H1 (cell line): ENCODE results near the gene MZT2A. TPM values are rescaled to one million over a fixed set of nuclear protein-coding genes. Genes with fewer than 3 reads are reported as not detected.
"Not testable (repeated sequence)": the region's sequence is repeated elsewhere in the genome, so short reads cannot be mapped to it uniquely, and the experiment has no call there.

Experiments
- CTCF ChIA-PET: fragments of 300-600 bp; sonication (Branson Sonifier 250); formaldehyde crosslinking; loops from one replicate; lab custom pipeline; 2021; ENCODE audit not compliant: partially characterized antibody; lab: Charles Lee
- POLR2A ChIA-PET: fragments of 300-600 bp; sonication (Branson Sonifier 250); formaldehyde crosslinking; loops from one replicate; lab custom pipeline; 2021; ENCODE audit warnings: inconsistent platforms; ENCODE audit not compliant: partially characterized antibody; lab: Charles Lee
- DNase-seq, 2 experiments: peaks; one replicate each; pipeline versions ENCODE4 v3.0.0 to v3.0.0-alpha.2; 2010 to 2022; ENCODE audit warnings: low spot score in 2 of 2, low read depth in 1 of 2, mixed read lengths in 1 of 2
- FAIRE-seq: peaks from 2 replicates; lab custom pipeline; 2011; peaks lifted over from hg19 to GRCh38; lab: Jason Lieb, UNC
- H2AFZ ChIP-seq: 2 replicates; pipeline ENCODE4 v1.8.1; 2012; ENCODE audit warnings: low read length, inconsistent platforms
- H2AK5ac ChIP-seq: 2 replicates; pipeline ENCODE4 v1.6.1; 2013; ENCODE audit warnings: low read depth, low read length
- H2BK120ac ChIP-seq: replicated peaks from 2 replicates; pipeline ENCODE3; 2013; ENCODE audit warnings: low read depth, low read length, inconsistent platforms
- H2BK12ac ChIP-seq: 2 replicates; pipeline ENCODE4 v1.6.1; 2013; ENCODE audit warnings: low read depth, low read length
- H2BK15ac ChIP-seq: 2 replicates; pipeline ENCODE4 v1.6.1; 2013; ENCODE audit warnings: low read length
- H2BK20ac ChIP-seq: 2 replicates; pipeline ENCODE4 v1.6.1; 2013; ENCODE audit warnings: low read length
- H2BK5ac ChIP-seq: 2 replicates; pipeline ENCODE4 v1.6.1; 2013; ENCODE audit warnings: low read depth, low read length
- H3K14ac ChIP-seq: 2 replicates; pipeline ENCODE4 v1.6.1; 2013; ENCODE audit warnings: inconsistent platforms; ENCODE audit not compliant: insufficient read length
- H3K18ac ChIP-seq: 2 replicates; pipeline ENCODE4 v1.6.1; 2013; ENCODE audit warnings: low read length; ENCODE audit errors: extremely low read depth
- H3K23ac ChIP-seq: 2 replicates; pipeline ENCODE4 v1.6.1; 2013; ENCODE audit warnings: inconsistent platforms; ENCODE audit not compliant: insufficient read length
- H3K23me2 ChIP-seq: 2 replicates; pipeline ENCODE4 v1.6.1; 2013; ENCODE audit warnings: low read depth, low read length
- H3K27ac ChIP-seq: 2 replicates; pipeline ENCODE4 v1.6.1; 2011; ENCODE audit warnings: low read depth, low read length, inconsistent platforms
- H3K27me3 ChIP-seq, 4 experiments: replicated peaks in 1 of 4; 1 replicate in 1 of 4; 2 replicates in 3 of 4; pipeline versions ENCODE4 v1.6.1 to v1.8.1; 2011 to 2013; ENCODE audit warnings: low read length in 3 of 4, mild to moderate bottlenecking in 3 of 4, inconsistent platforms in 2 of 4, mixed read lengths in 2 of 4, moderate library complexity in 1 of 4; ENCODE audit not compliant: control insufficient read depth in 3 of 4, insufficient read depth in 3 of 4; ENCODE audit errors: extremely low read depth in 1 of 4
- H3K36me3 ChIP-seq, 4 experiments: 2 replicates each; pipeline versions ENCODE4 v1.6.1 to v1.8.1; 2011 to 2013; ENCODE audit warnings: mild to moderate bottlenecking in 4 of 4, low read length in 3 of 4, moderate library complexity in 2 of 4, control low read depth in 1 of 4, inconsistent platforms in 1 of 4; ENCODE audit not compliant: insufficient read depth in 4 of 4, control insufficient read depth in 2 of 4
- H3K4ac ChIP-seq: replicated peaks from 2 replicates; pipeline ENCODE3; 2013; ENCODE audit warnings: low read length, low read depth, mixed read lengths, inconsistent platforms; ENCODE audit not compliant: insufficient read length
- H3K4me1 ChIP-seq, 4 experiments: replicated peaks in 1 of 4; 1 replicate in 1 of 4; 2 replicates in 3 of 4; pipeline versions ENCODE4 v1.6.1 to v1.8.1; 2011 to 2013; ENCODE audit warnings: low read length in 3 of 4, inconsistent platforms in 2 of 4, mixed read lengths in 1 of 4; ENCODE audit not compliant: insufficient read depth in 4 of 4, control insufficient read depth in 3 of 4
- H3K4me2 ChIP-seq, 2 experiments: 2 replicates each; pipeline versions ENCODE4 v1.6.1 to v1.8.1; 2011 to 2013; ENCODE audit warnings: low read depth in 2 of 2, low read length in 2 of 2, control low read depth in 1 of 2, inconsistent platforms in 1 of 2, mild to moderate bottlenecking in 1 of 2; ENCODE audit not compliant: insufficient read depth in 1 of 2
- H3K4me3 ChIP-seq, 4 experiments: fragments of 200-600, 300-600 bp in 1 of 4; sonication (generic), shearing (Covaris generic), sonication (Bioruptor Twin) in 1 of 4; 2 replicates each; pipeline versions ENCODE4 v1.5.1 to v1.8.1; 2011 to 2016; ENCODE audit warnings: low read length in 4 of 4, low read depth in 3 of 4, control low read depth in 2 of 4, inconsistent platforms in 2 of 4, mild to moderate bottlenecking in 2 of 4, mixed read lengths in 1 of 4, moderate library complexity in 1 of 4; ENCODE audit not compliant: insufficient read depth in 2 of 4; ENCODE audit errors: extremely low read depth in 1 of 4
- H3K56ac ChIP-seq: replicated peaks from 2 replicates; pipeline ENCODE3; 2013; ENCODE audit warnings: low read depth, mild to moderate bottlenecking, mixed read lengths, low read length, inconsistent platforms; ENCODE audit not compliant: insufficient read length
- H3K79me1 ChIP-seq: 2 replicates; pipeline ENCODE4 v1.6.1; 2013; ENCODE audit warnings: low read depth, low read length, control low read depth
- H3K79me2 ChIP-seq, 2 experiments: 2 replicates each; pipeline versions ENCODE4 v1.6.1 to v1.8.1; 2012 to 2013; ENCODE audit warnings: low read length in 2 of 2, mild to moderate bottlenecking in 2 of 2, inconsistent platforms in 1 of 2; ENCODE audit not compliant: insufficient read depth in 2 of 2, control insufficient read depth in 1 of 2
- H3K9ac ChIP-seq, 4 experiments: replicated peaks in 1 of 4; 1 replicate in 1 of 4; 2 replicates in 3 of 4; pipeline versions ENCODE4 v1.6.1 to v1.8.1; 2011 to 2013; ENCODE audit warnings: low read depth in 3 of 4, low read length in 3 of 4, control low read depth in 2 of 4, mild to moderate bottlenecking in 2 of 4, moderate library complexity in 2 of 4, inconsistent platforms in 1 of 4; ENCODE audit errors: extremely low read depth in 1 of 4
- H3K9me3 ChIP-seq, 2 experiments: 2 replicates each; pipeline versions ENCODE4 v1.6.1 to v1.8.1; 2012 to 2013; ENCODE audit warnings: mild to moderate bottlenecking in 2 of 2, moderate library complexity in 2 of 2, control low read depth in 1 of 2, inconsistent platforms in 1 of 2, low read depth in 1 of 2, low read length in 1 of 2, mixed read lengths in 1 of 2; ENCODE audit not compliant: insufficient read depth in 2 of 2
- H4K20me1 ChIP-seq, 2 experiments: replicated peaks in 1 of 2; 2 replicates each; pipeline versions ENCODE3 to v1.8.1; 2011 to 2013; ENCODE audit warnings: inconsistent platforms in 2 of 2, low read length in 2 of 2, mild to moderate bottlenecking in 1 of 2; ENCODE audit not compliant: insufficient read depth in 2 of 2, control insufficient read depth in 1 of 2
- H4K5ac ChIP-seq: 2 replicates; pipeline ENCODE4 v1.6.1; 2013; ENCODE audit warnings: low read length, low read depth, mixed read lengths, inconsistent platforms; ENCODE audit not compliant: insufficient read length
- H4K8ac ChIP-seq: 2 replicates; pipeline ENCODE4 v1.8.0; 2013; ENCODE audit warnings: mild to moderate bottlenecking, moderate library complexity, low read length, inconsistent platforms; ENCODE audit not compliant: insufficient read depth; ENCODE audit errors: extremely low read depth
- H4K91ac ChIP-seq: replicated peaks from 2 replicates; pipeline ENCODE3; 2013; ENCODE audit warnings: low read length, mixed read lengths, inconsistent platforms; ENCODE audit not compliant: insufficient read length
- WGBS, 2 experiments: shearing (Covaris generic) in 1 of 2; methylation state at CpG; one replicate each; pipeline versions ENCODE4 v1.1.6 to v1.1.7; 2013 to 2015; ENCODE audit warnings: low lambda C conversion rate in 2 of 2, mixed read lengths in 2 of 2, inconsistent platforms in 1 of 2, low coverage in 1 of 2, missing lambda C conversion rate in 1 of 2; ENCODE audit not compliant: insufficient replicate concordance in 2 of 2, insufficient coverage in 1 of 2, insufficient read length in 1 of 2; ENCODE audit errors: extremely low coverage in 1 of 2, missing lambda C conversion rate in 1 of 2; 5-methylcytosine and 5-hydroxymethylcytosine counted together
- polyA plus RNA-seq, 7 experiments: library from polyadenylated mRNA; depleted of rRNA in 3 of 7; stranded (reverse) in 5 of 7; unstranded in 2 of 7; fragments of >200 nt in 5 of 7; fragments of 200-250 nt in 2 of 7; gene quantifications; 1 replicate in 5 of 7; 2 replicates in 1 of 7; 4 replicates in 1 of 7; pipeline versions ENCODE4 v1.2.1 to v1.2.3, GENCODE V29; 2011 to 2013; ENCODE audit warnings: missing spikeins in 2 of 7, mixed read lengths in 2 of 7
- total RNA-seq: library from RNA; stranded (reverse); fragmentation: NEBNext Ultra II Directional; extraction: Animal tissue kit (Norgen Biotek cat#: 25700); gene quantifications from 2 replicates; pipeline ENCODE4 v1.2.1, GENCODE V29; 2021

MZT2A gene
- total and polyA plus RNA-seq, 2 of the 8 experiments (the other 6 are each of a cell fraction or from before 2014, with no cell fraction given): 116 to 120 TPM

GRCh38 chr2:131525256-131525655 lies 33.1 kb upstream of the MZT2A start:
- H2BK20ac ChIP-seq, H3K18ac ChIP-seq, H3K23ac ChIP-seq, H3K23me2 ChIP-seq, H3K9ac ChIP-seq, H4K8ac ChIP-seq, H2BK5ac ChIP-seq, H2AFZ ChIP-seq, H3K4me3 ChIP-seq, FAIRE-seq, H3K14ac ChIP-seq, H3K27ac ChIP-seq, H3K27me3 ChIP-seq, H2AK5ac ChIP-seq, H3K79me2 ChIP-seq, H3K4me2 ChIP-seq, H3K56ac ChIP-seq, H2BK120ac ChIP-seq, H2BK15ac ChIP-seq, H4K5ac ChIP-seq, H3K36me3 ChIP-seq, H3K4me1 ChIP-seq, H2BK12ac ChIP-seq, H4K20me1 ChIP-seq, POLR2A ChIA-PET, DNase-seq, H3K9me3 ChIP-seq, H4K91ac ChIP-seq, H3K4ac ChIP-seq, H3K79me1 ChIP-seq: not testable (repeated sequence)
- 92% methylated on average over 2 of the region's 2 CpGs; no CpG with 5 or more reads in 1 of the 2 experiments for WGBS, 2 experiments
- CTCF ChIA-PET: interaction anchor here (1.7 kb wide), 1 partner anchor 114 kb away, joined by 4 read pairs; no protein-coding TSS in a partner anchor
